Measurements from ENCODE around the gene FERMT1.

Gene FERMT1

GRCh38 chr20:6160736-6161135 lies 37.9 kb upstream of the FERMT1 start:
- no peak overlapping the region for H3K4me3 ChIP-seq (ENCODE audit: low read depth, low read length)
- TF ChIP-seq CTCF (IDR thresholded peaks at IDR 0.05; ENCODE audit: low read depth, low read length) = no peak
- no peak for DNase-seq (ENCODE audit: low read depth, low spot score)
- in situ Hi-C loops (cut with HindIII; ENCODE audit: low sequenced_read_pairs) = no loop called here

- no peak overlapping the region for H3K4me3 ChIP-seq (ENCODE audit: low read depth, low read length)
- no peak for DNase-seq (ENCODE audit: low read depth, low spot score)
- in situ Hi-C loops (cut with HindIII; ENCODE audit: low sequenced_read_pairs) = no loop called here
- no peak for TF ChIP-seq CTCF (IDR thresholded peaks at IDR 0.05; ENCODE audit: low read depth, low read length)
These were observed 34.5 kb upstream of the FERMT1 start for GRCh38 chr20:6157345-6157744.

GRCh38 chr20:6152777-6153176 lies 29.9 kb upstream of the FERMT1 start:
- in situ Hi-C loops (cut with HindIII; ENCODE audit: low sequenced_read_pairs) = no loop called here
- H3K4me3 ChIP-seq (ENCODE audit: low read depth, low read length) = no peak overlapping the region
- TF ChIP-seq CTCF (IDR thresholded peaks at IDR 0.05; ENCODE audit: low read depth, low read length) = no peak
- DNase-seq (ENCODE audit: low read depth, low spot score) = no peak

GRCh38 chr20:6148073-6148472 lies 25.2 kb upstream of the FERMT1 start:
- in situ Hi-C loops (cut with HindIII; ENCODE audit: low sequenced_read_pairs) = no loop called here
- H3K4me3 ChIP-seq (ENCODE audit: low read depth, low read length) = no peak overlapping the region
- no peak for TF ChIP-seq CTCF (IDR thresholded peaks at IDR 0.05; ENCODE audit: low read depth, low read length)
- no peak for DNase-seq (ENCODE audit: low read depth, low spot score)

GRCh38 chr20:6142348-6142993 lies 19.6 kb upstream of the FERMT1 start:
- in situ Hi-C loops (cut with HindIII; ENCODE audit: low sequenced_read_pairs) = no loop called here
- DNase-seq (ENCODE audit: low read depth, low spot score) = peak; percentile 62
- no peak overlapping the region for H3K4me3 ChIP-seq (ENCODE audit: low read depth, low read length)
- peak; percentile 80 for TF ChIP-seq CTCF (IDR thresholded peaks at IDR 0.05; ENCODE audit: low read depth, low read length)

- in situ Hi-C loops (cut with HindIII; ENCODE audit: low sequenced_read_pairs) = no loop called here
- TF ChIP-seq CTCF (IDR thresholded peaks at IDR 0.05; ENCODE audit: low read depth, low read length) = peak; percentile 28
- H3K4me3 ChIP-seq (ENCODE audit: low read depth, low read length) = no peak overlapping the region
- no peak for DNase-seq (ENCODE audit: low read depth, low spot score)
These were observed 18.1 kb upstream of the FERMT1 start for GRCh38 chr20:6140947-6141346.

All from astrocyte of the spinal cord (primary cell).